ENCODE data around the gene SLCO4C1.

- TF ChIP-seq CTCF (IDR thresholded peaks at IDR 0.05 in 4 of 5, conservative IDR thresholded peaks at IDR 0.05 in 1 of 5) (no peak), POLR2A (IDR thresholded peaks at IDR 0.05) (no peak)
Observed at GRCh38 chr5:102307232-102307631, 11.1 kb upstream of the SLCO4C1 start.
